ENCODE measurements around the gene SLC38A10. TPM values are rescaled to one million over a fixed set of nuclear protein-coding genes. Genes with fewer than 3 reads are reported as not detected.

Gene SLC38A10
- polyA plus RNA-seq, 1 of the 3 experiments (the other 2 are of a cell fraction) = 82.2 TPM

DNA sequence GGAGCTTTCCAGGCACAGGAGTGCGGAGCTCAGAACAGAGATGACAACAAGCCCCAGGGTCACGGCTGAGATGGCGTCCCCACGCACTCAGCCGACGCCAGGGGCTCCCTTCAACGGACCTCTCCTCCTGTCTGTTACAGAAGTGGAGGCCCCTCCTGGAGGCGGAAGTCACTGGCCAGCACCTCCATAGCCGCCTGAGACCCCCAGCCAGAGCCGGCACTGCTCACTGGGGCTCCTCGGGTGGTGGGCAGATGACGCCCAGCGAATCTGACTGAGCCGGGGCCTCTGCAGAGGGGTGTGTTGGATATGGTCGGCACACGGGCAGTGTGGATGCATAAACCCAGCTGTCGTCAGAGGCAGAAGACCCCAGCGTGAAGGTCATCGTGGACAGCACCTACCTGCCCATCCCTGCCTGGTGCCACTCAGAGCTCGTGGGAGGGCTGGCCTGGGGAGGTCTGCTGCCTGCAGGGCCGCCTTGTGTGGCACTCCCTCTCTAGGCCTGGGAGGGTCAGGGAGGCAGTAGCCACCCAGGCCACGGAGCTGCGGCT, 36.0 kb downstream of the SLC38A10 start:
- Histone ChIP-seq H3K4me3 (ENCODE audit: low read depth in 2 of 2, low read length in 1 of 2) (no peak overlapping the region), H3K79me2 (ENCODE audit: insufficient read depth) (no peaks in the 10 kb centered on the region), H3K27ac (ENCODE audit: low read depth in 2 of 2, low read length in 1 of 2) (no peak overlapping the region; a peak in 1 of 4 replicates), H3K9ac (no peak overlapping the region), H3K4me2 (no peak overlapping the region), H3K36me3 (replicated peaks in 1 of 2; ENCODE audit: control insufficient read depth in 1 of 2, insufficient read depth in 2 of 2, low read length in 1 of 2) (peaks cover 27 to 66% of the 10 kb centered on the region in 2 experiments), H3K27me3 (ENCODE audit: insufficient read depth) (no peaks in the 10 kb centered on the region), H3K4me1 (ENCODE audit: control insufficient read depth in 1 of 2, insufficient read depth in 2 of 2, low read depth in 1 of 2, low read length in 1 of 2) (peaks cover 0 to 15% of the 10 kb centered on the region in 2 experiments; a peak in 1 of 4 replicates), H2AFZ (ENCODE audit: low read depth) (no peak overlapping the region), H3K9me3 (no peaks in the 10 kb centered on the region), H3F3A (replicated peaks; ENCODE audit: insufficient read depth) (no peaks in the 10 kb centered on the region), H3K9me2 (no peaks in the 10 kb centered on the region), H4K20me1 (ENCODE audit: insufficient read depth) (peaks cover 10% of the 10 kb centered on the region; the same call in 1 of the 2 replicates)
- CTCF ChIA-PET = interaction anchor here (0.6 to 11.3 kb wide), 32 partner anchors 10 to 302 kb away, joined by 3 to 140 read pairs (median 5); partner anchors contain the start of genes BAHCC1, NDUFAF8, SLC38A10 and TEPSIN
- no peak for TF ChIP-seq YY1 (IDR thresholded peaks at IDR 0.05; ENCODE audit: low read depth)
- TF ChIP-seq MXI1 (IDR thresholded peaks at IDR 0.05; ENCODE audit: low read depth, low read length) = no peak
- no peak for TF ChIP-seq RAD21 (IDR thresholded peaks at IDR 0.05; ENCODE audit: low read length)
- TF ChIP-seq CHD2 (IDR thresholded peaks at IDR 0.05; ENCODE audit: low read length, partially characterized antibody) = no peak
- TF ChIP-seq, protein P1, sequence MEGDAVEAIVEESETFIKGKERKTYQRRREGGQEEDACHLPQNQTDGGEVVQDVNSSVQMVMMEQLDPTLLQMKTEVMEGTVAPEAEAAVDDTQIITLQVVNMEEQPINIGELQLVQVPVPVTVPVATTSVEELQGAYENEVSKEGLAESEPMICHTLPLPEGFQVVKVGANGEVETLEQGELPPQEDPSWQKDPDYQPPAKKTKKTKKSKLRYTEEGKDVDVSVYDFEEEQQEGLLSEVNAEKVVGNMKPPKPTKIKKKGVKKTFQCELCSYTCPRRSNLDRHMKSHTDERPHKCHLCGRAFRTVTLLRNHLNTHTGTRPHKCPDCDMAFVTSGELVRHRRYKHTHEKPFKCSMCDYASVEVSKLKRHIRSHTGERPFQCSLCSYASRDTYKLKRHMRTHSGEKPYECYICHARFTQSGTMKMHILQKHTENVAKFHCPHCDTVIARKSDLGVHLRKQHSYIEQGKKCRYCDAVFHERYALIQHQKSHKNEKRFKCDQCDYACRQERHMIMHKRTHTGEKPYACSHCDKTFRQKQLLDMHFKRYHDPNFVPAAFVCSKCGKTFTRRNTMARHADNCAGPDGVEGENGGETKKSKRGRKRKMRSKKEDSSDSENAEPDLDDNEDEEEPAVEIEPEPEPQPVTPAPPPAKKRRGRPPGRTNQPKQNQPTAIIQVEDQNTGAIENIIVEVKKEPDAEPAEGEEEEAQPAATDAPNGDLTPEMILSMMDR (IDR thresholded peaks at IDR 0.05) = no peak
- TF ChIP-seq, protein P2, sequence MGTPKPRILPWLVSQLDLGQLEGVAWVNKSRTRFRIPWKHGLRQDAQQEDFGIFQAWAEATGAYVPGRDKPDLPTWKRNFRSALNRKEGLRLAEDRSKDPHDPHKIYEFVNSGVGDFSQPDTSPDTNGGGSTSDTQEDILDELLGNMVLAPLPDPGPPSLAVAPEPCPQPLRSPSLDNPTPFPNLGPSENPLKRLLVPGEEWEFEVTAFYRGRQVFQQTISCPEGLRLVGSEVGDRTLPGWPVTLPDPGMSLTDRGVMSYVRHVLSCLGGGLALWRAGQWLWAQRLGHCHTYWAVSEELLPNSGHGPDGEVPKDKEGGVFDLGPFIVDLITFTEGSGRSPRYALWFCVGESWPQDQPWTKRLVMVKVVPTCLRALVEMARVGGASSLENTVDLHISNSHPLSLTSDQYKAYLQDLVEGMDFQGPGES (IDR thresholded peaks at IDR 0.05; ENCODE audit: low read depth, low read length) = no peak
- no peak for TF ChIP-seq TCF12 (IDR thresholded peaks at IDR 0.05)
- no peak for TF ChIP-seq NFIC (IDR thresholded peaks at IDR 0.05; ENCODE audit: borderline replicate concordance)
- TF ChIP-seq RXRA (IDR thresholded peaks at IDR 0.05; ENCODE audit: borderline replicate concordance, low read depth) = no peak
- TF ChIP-seq, protein P3, sequence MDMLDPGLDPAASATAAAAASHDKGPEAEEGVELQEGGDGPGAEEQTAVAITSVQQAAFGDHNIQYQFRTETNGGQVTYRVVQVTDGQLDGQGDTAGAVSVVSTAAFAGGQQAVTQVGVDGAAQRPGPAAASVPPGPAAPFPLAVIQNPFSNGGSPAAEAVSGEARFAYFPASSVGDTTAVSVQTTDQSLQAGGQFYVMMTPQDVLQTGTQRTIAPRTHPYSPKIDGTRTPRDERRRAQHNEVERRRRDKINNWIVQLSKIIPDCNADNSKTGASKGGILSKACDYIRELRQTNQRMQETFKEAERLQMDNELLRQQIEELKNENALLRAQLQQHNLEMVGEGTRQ (IDR thresholded peaks at IDR 0.05; ENCODE audit: borderline replicate concordance, low read depth, low read length) = no peak
- TF ChIP-seq, protein P4, sequence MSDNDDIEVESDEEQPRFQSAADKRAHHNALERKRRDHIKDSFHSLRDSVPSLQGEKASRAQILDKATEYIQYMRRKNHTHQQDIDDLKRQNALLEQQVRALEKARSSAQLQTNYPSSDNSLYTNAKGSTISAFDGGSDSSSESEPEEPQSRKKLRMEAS (IDR thresholded peaks at IDR 0.05; ENCODE audit: low read depth) = no peak
- TF ChIP-seq GABPA (IDR thresholded peaks at IDR 0.05; ENCODE audit: low read depth) = no peak
- TF ChIP-seq RFX5 (IDR thresholded peaks at IDR 0.05; ENCODE audit: low read length) = no peak
- TF ChIP-seq, protein P5, sequence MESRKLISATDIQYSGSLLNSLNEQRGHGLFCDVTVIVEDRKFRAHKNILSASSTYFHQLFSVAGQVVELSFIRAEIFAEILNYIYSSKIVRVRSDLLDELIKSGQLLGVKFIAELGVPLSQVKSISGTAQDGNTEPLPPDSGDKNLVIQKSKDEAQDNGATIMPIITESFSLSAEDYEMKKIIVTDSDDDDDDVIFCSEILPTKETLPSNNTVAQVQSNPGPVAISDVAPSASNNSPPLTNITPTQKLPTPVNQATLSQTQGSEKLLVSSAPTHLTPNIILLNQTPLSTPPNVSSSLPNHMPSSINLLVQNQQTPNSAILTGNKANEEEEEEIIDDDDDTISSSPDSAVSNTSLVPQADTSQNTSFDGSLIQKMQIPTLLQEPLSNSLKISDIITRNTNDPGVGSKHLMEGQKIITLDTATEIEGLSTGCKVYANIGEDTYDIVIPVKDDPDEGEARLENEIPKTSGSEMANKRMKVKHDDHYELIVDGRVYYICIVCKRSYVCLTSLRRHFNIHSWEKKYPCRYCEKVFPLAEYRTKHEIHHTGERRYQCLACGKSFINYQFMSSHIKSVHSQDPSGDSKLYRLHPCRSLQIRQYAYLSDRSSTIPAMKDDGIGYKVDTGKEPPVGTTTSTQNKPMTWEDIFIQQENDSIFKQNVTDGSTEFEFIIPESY (IDR thresholded peaks at IDR 0.05; ENCODE audit: borderline replicate concordance, low read depth) = no peak
- no peak for TF ChIP-seq POLR2AphosphoS5 (IDR thresholded peaks at IDR 0.05; ENCODE audit: low read depth, low read length)
- no peak for TF ChIP-seq JUND (IDR thresholded peaks at IDR 0.05)
- WGBS (ENCODE audit: low lambda C conversion rate) = 94% methylated on average over 17 of the region's 23 CpGs
- POLR2A ChIA-PET = interaction anchor here (1.1 to 1.2 kb wide), 2 partner anchors 87 to 226 kb away, joined by 3 to 4 read pairs; no protein-coding TSS in a partner anchor
- DNase-seq = no peak

Measured in SK-N-SH (cell line).